HepG2 (cell line): ENCODE measurements around the gene MRI1. TPM values are rescaled to one million over a fixed set of nuclear protein-coding genes. Genes with fewer than 3 reads are reported as not detected.

Experiments
- ATAC-seq: fragments of 200-7000 bp; cut with Tn5 transposase; 3 replicates; pipeline ENCODE4 v1.9.1; 2020; ENCODE audit warnings: mild to moderate bottlenecking, moderate library complexity
- BruUV-seq: library from RNA; stranded (reverse); fragments of 400-500 nt; replicated peaks from 2 replicates; lab custom pipeline; 2021; lab: Mats Ljungman, UMichigan
- CTCF ChIA-PET: fragments of 300-600 bp; formaldehyde crosslinking; extraction: SDS; loops from one replicate; lab custom pipeline; 2021; ENCODE audit warnings: low total read pairs, inconsistent platforms, low intra/inter-chr PET ratio; lab: Yijun Ruan, JAX
- POLR2A ChIA-PET: fragments of 350-600 bp; sonication (Branson Sonifier 250); formaldehyde crosslinking; loops from one replicate; lab custom pipeline; 2020; ENCODE audit warnings: antibody characterized with exemption, inconsistent platforms; lab: Yijun Ruan, JAX
- DNase-seq: peaks from one replicate; pipeline ENCODE4 v3.0.0-alpha.2; 2015; ENCODE audit warnings: low spot score
- FAIRE-seq: peaks from 3 replicates; lab custom pipeline; 2011; peaks lifted over from hg19 to GRCh38; lab: Jason Lieb, UNC
- H2AFZ ChIP-seq: one replicate; pipeline ENCODE4 v1.6.1; 2011; ENCODE audit warnings: low read length, inconsistent platforms
- H3K27ac ChIP-seq: fragments of 300-600 bp; 3 replicates; pipeline ENCODE4 v1.8.0; 2011; ENCODE audit warnings: mixed run types, mild to moderate bottlenecking, mixed read lengths, low read length, inconsistent platforms; ENCODE audit not compliant: insufficient read depth; ENCODE audit errors: extremely low read length
- H3K27me3 ChIP-seq, 2 experiments: fragments of 200-600 bp in 1 of 2; 2 replicates in 1 of 2; 3 replicates in 1 of 2; pipeline versions ENCODE4 v1.6.0 to v1.8.0; 2011; ENCODE audit warnings: low read length in 2 of 2, mild to moderate bottlenecking in 2 of 2, moderate library complexity in 2 of 2, inconsistent platforms in 1 of 2; ENCODE audit not compliant: insufficient read depth in 2 of 2, control insufficient read depth in 1 of 2
- H3K36me3 ChIP-seq, 2 experiments: fragments of 200-600 bp in 1 of 2; replicated peaks in 1 of 2; 2 replicates in 1 of 2; 3 replicates in 1 of 2; pipeline versions ENCODE4 v1.5.1 to v1.8.0; 2011; ENCODE audit warnings: low read length in 2 of 2, inconsistent platforms in 1 of 2; ENCODE audit not compliant: insufficient read depth in 2 of 2, control insufficient read depth in 1 of 2
- H3K4me1 ChIP-seq: 2 replicates; pipeline ENCODE4 v1.5.1; 2012; ENCODE audit warnings: low read length, inconsistent platforms; ENCODE audit not compliant: insufficient read depth
- H3K4me2 ChIP-seq: 2 replicates; pipeline ENCODE4 v1.6.0; 2011; ENCODE audit warnings: low read depth, low read length, inconsistent platforms
- H3K4me3 ChIP-seq, 3 experiments: fragments of 200-600 bp in 1 of 3; sonication (generic), shearing (Covaris generic) in 1 of 3; replicated peaks in 1 of 3; 2 replicates each; pipeline ENCODE4 v1.5.1; 2011 to 2016; ENCODE audit warnings: low read length in 3 of 3, inconsistent platforms in 2 of 3, low read depth in 2 of 3, mild to moderate bottlenecking in 2 of 3, control low read depth in 1 of 3, mixed read lengths in 1 of 3; ENCODE audit not compliant: insufficient read depth in 1 of 3
- H3K79me2 ChIP-seq: one replicate; pipeline ENCODE4 v1.6.1; 2011; ENCODE audit warnings: low read length, inconsistent platforms; ENCODE audit not compliant: insufficient read depth
- H3K9ac ChIP-seq: 2 replicates; pipeline ENCODE4 v1.6.0; 2011; ENCODE audit warnings: mild to moderate bottlenecking, low read depth, low read length, inconsistent platforms; ENCODE audit not compliant: insufficient read depth
- H3K9me3 ChIP-seq: 2 replicates; pipeline ENCODE4 v1.5.1; 2012; ENCODE audit warnings: mild to moderate bottlenecking, low read length
- H4K20me1 ChIP-seq: 2 replicates; pipeline ENCODE4 v1.6.0; 2011; ENCODE audit warnings: inconsistent platforms, mild to moderate bottlenecking, low read length, moderate library complexity; ENCODE audit not compliant: insufficient read depth
- CREM ChIP-seq, 2 experiments: sonication (generic) in 1 of 2; formaldehyde crosslinking in 1 of 2; IDR thresholded peaks; 2 replicates each; pipeline versions ENCODE4 v1.4.0 to v1.6.1; 2016 to 2020; ENCODE audit warnings: antibody characterized with exemption in 1 of 2, mild to moderate bottlenecking in 1 of 2, missing genetic modification reagents in 1 of 2
- DR1 ChIP-seq: sonication (generic); formaldehyde crosslinking; IDR thresholded peaks from 2 replicates; pipeline ENCODE4 v1.8.0; 2021; ENCODE audit warnings: mild to moderate bottlenecking, missing genetic modification reagents, inconsistent platforms
- KAT2B ChIP-seq: fragments of 150-350 bp; IDR thresholded peaks from 2 replicates; pipeline ENCODE4 v1.6.1; 2014; ENCODE audit warnings: low read depth, low read length, borderline replicate concordance
- MIER3 ChIP-seq: IDR thresholded peaks from 2 replicates; pipeline ENCODE4 v1.6.1; 2016; ENCODE audit warnings: missing compliant biosample characterization, borderline replicate concordance
- MTF1 ChIP-seq: sonication (generic); formaldehyde crosslinking; IDR thresholded peaks from 2 replicates; pipeline ENCODE4 v1.5.0; 2020; ENCODE audit warnings: missing genetic modification reagents
- NKX3-1 ChIP-seq: sonication (generic); formaldehyde crosslinking; IDR thresholded peaks from 2 replicates; pipeline ENCODE4 v1.5.0; 2020; ENCODE audit warnings: missing genetic modification reagents
- RFX5 ChIP-seq: IDR thresholded peaks from 2 replicates; pipeline ENCODE4 v1.6.1; 2011; ENCODE audit warnings: low read depth, low read length, improper control_type of control experiment
- ZBTB44 ChIP-seq: sonication (generic); formaldehyde crosslinking; IDR thresholded peaks from 2 replicates; pipeline ENCODE4 v1.4.0; 2020; ENCODE audit warnings: missing genetic modification reagents
- ZFP82 ChIP-seq: sonication (generic); formaldehyde crosslinking; IDR thresholded peaks from 2 replicates; pipeline ENCODE4 v1.5.1; 2020; ENCODE audit warnings: mild to moderate bottlenecking, missing genetic modification reagents, borderline replicate concordance
- ZMYM3 ChIP-seq: sonication (generic); formaldehyde crosslinking; IDR thresholded peaks from 2 replicates; pipeline ENCODE4 v1.5.1; 2020; ENCODE audit warnings: mild to moderate bottlenecking, missing genetic modification reagents
- ZNF3 ChIP-seq: IDR thresholded peaks from 2 replicates; pipeline ENCODE4 v1.7.0; 2017; ENCODE audit warnings: inconsistent platforms
- ZNF768 ChIP-seq: sonication (generic); formaldehyde crosslinking; IDR thresholded peaks from 2 replicates; pipeline ENCODE4 v1.4.0; 2020; ENCODE audit warnings: missing genetic modification reagents
- ZSCAN31 ChIP-seq: sonication (generic); formaldehyde crosslinking; IDR thresholded peaks from 2 replicates; pipeline ENCODE4 v1.5.0; 2020; ENCODE audit warnings: low read depth, mild to moderate bottlenecking, missing genetic modification reagents
- WGBS: methylation state at CpG from one replicate; pipeline ENCODE4 v1.1.6; 2017; ENCODE audit warnings: low lambda C conversion rate; 5-methylcytosine and 5-hydroxymethylcytosine counted together
- in situ Hi-C: cut with HindIII; loops from 2 replicates; pipeline ENCODE4 v1.10.0; 2017; ENCODE audit warnings: low pct_unique_long_range_greater_than_20kb; ENCODE audit not compliant: extremely low pct_ligation_motif_present
- intact Hi-C: fragments of 100-400 bp; cut with micrococcal nuclease; formaldehyde crosslinking; loops from one replicate; pipeline ENCODE4 v1.10.0; 2022; ENCODE audit not compliant: unreplicated experiment
- polyA plus RNA-seq, 8 experiments: library from polyadenylated mRNA; depleted of rRNA in 3 of 8; stranded (reverse) in 7 of 8; unstranded in 1 of 8; fragments of >200 nt; fragmentation: Illumina TruSeq in 4 of 8; extraction: Trizol in 4 of 8; gene quantifications; 2 replicates each; pipeline versions ENCODE4 v1.2.1 to v1.2.3, GENCODE V29; 2011 to 2016; ENCODE audit warnings: low read depth in 4 of 8, missing spikeins in 1 of 8, mixed read lengths in 1 of 8; ENCODE audit not compliant: insufficient read depth in 1 of 8
- total RNA-seq, 5 experiments: library from RNA; depleted of rRNA; stranded (reverse); fragments of >200 nt; fragmentation: Illumina TruSeq; extraction: Trizol; gene quantifications; 2 replicates each; pipeline ENCODE4 v1.2.3, GENCODE V29; 2016; ENCODE audit warnings: low read depth in 1 of 5
- TF ChIP-seq, protein P1 (sequence below): sonication (generic); formaldehyde crosslinking; IDR thresholded peaks from 2 replicates; pipeline ENCODE4 v1.8.0; 2022; ENCODE audit warnings: missing genetic modification reagents, mild to moderate bottlenecking, moderate library complexity, borderline replicate concordance

MRI1 gene
- total and polyA plus RNA-seq, 2 of the 13 experiments (the other 11 are each of a cell fraction or from before 2014, with no cell fraction given), result 20.1 to 20.6 TPM

DNA sequence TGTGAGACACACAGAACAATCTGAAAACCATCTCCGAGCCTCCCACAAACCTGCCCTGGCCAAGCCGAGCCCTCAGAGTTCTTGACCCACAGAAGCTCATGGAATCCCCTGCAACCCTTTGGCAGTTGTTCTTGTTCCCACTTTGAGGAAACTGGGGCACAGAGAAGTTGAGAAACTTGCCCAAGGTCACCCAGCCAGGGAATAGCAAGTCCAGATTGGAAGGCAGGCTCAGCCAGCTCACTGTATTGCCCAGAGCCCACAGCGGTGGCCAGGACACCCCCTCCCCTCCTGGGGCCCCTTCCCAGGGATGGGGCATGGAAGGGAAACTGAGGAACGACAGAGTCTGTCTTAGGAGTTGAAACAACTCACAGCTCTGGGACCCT is 32.7 kb downstream of the MRI1 start:
- Histone ChIP-seq H3K9me3 (no peaks in the 10 kb centered on the region), H3K4me3 (no peak overlapping the region; a peak in 1 of 6 replicates), H3K79me2 (peaks cover 2% of the 10 kb centered on the region), H3K27ac (no peak overlapping the region), H4K20me1 (no peaks in the 10 kb centered on the region), H3K4me2 (peak overlapping the region; percentile 95), H3K27me3 (no peaks in the 10 kb centered on the region), H3K36me3 (no peaks in the 10 kb centered on the region), H3K4me1 (peaks cover 31% of the 10 kb centered on the region), H2AFZ (no peak overlapping the region), H3K9ac (no peak overlapping the region)
- ATAC-seq (no peak), DNase-seq (no peak), FAIRE-seq (no peak)
- TF ChIP-seq NKX3-1 (CRISPR knock-in tag) (no peak), RFX5 (no peak), ZNF3 (CRISPR knock-in tag) (no peak), ZFP82 (CRISPR knock-in tag) (0 out of 2 replicates have a peak, but pooled peaks have one; percentile 32), MTF1 (CRISPR knock-in tag) (no peak), CREM (IDR thresholded peaks at IDR 0.05) (no peak), CREM (CRISPR knock-in tag; IDR thresholded peaks at IDR 0.05) (no peak), ZSCAN31 (no peak), ZBTB44 (CRISPR knock-in tag) (no peak), MIER3 (CRISPR knock-in tag) (no peak), KAT2B (no peak), ZNF768 (CRISPR knock-in tag) (peak; percentile 96), ZMYM3 (CRISPR knock-in tag) (peak; percentile 29; the same call in 1 of the 2 replicates), DR1 (CRISPR knock-in tag) (0 out of 2 replicates have a peak, but pooled peaks have one; percentile 44)
- TF ChIP-seq, protein P1, sequence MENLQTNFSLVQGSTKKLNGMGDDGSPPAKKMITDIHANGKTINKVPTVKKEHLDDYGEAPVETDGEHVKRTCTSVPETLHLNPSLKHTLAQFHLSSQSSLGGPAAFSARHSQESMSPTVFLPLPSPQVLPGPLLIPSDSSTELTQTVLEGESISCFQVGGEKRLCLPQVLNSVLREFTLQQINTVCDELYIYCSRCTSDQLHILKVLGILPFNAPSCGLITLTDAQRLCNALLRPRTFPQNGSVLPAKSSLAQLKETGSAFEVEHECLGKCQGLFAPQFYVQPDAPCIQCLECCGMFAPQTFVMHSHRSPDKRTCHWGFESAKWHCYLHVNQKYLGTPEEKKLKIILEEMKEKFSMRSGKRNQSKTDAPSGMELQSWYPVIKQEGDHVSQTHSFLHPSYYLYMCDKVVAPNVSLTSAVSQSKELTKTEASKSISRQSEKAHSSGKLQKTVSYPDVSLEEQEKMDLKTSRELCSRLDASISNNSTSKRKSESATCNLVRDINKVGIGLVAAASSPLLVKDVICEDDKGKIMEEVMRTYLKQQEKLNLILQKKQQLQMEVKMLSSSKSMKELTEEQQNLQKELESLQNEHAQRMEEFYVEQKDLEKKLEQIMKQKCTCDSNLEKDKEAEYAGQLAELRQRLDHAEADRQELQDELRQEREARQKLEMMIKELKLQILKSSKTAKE, result no peak
- ChIA-PET CTCF (no interaction called here), POLR2A (interaction anchor here (1.8 to 3.5 kb wide), 2 partner anchors 23 to 65 kb away, joined by 4 to 19 read pairs; partner anchors contain the start of gene C19orf53)
- WGBS, result 50% methylated on average over 2 of the region's 4 CpGs
- no TSS peak for BruUV-seq
- in situ Hi-C loops, result no loop called here
- intact Hi-C loops, result loop anchor here (5.0 kb wide), 1 partner anchor 35 kb away; no protein-coding TSS in a partner anchor
